Activated T-cell treated with anti-CD3 and anti-CD28 coated beads for 1 hour (primary cell): ENCODE data around the gene SHISA9.

Source experiments
- DNase-seq: peaks from one replicate; pipeline ENCODE4 v3.0.0-alpha.2; 2020; ENCODE audit warnings: low read depth

Gene SHISA9

GRCh38 chr16:13186813-13187212, 285.4 kb downstream of the SHISA9 start:
- DNase-seq: no peak

- no peak for DNase-seq
Measured at GRCh38 chr16:13189250-13189649, 287.9 kb downstream of the SHISA9 start.

- DNase-seq: no peak
Measured at GRCh38 chr16:13193721-13194120, 292.3 kb downstream of the SHISA9 start.

- no peak for DNase-seq
Measured at GRCh38 chr16:13194766-13195165, 293.4 kb downstream of the SHISA9 start.

DNA sequence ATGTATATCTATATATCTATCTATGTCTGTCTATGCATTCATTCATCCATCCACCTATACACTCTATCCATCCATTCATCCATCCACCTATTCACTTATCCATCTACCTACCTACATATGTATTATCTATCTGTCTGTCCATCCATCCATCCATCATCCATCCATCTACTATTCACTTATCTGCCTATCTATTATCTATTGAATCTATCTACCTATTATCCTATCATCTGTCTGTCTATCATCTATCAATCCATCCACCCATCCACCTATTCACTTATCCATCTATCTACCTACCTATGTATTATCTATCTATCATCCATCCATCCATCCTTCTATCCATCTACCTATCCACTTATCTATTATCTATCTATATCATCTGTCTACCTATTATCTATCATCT, 302.3 kb downstream of the SHISA9 start:
- no peak for DNase-seq

DNA sequence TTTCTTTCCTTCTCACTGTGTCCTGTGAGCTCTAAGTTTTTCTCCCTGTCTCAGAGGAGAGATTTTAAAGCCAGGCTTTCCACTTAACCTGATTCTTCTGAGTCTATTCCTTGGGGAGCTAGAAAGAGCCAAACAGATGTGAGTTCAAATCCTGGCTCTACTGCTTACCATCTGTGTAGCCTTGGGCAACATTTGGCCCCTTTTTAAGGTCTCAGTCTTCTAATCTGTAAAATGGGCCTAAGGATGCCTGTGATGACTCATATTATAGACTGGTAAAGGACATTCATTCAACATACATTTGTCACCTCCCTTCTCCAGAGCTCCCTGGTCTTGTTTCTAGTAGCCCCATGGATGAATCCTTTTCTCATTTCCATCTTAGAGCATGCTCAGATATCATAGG, 304.0 kb downstream of the SHISA9 start:
- no peak for DNase-seq

DNA sequence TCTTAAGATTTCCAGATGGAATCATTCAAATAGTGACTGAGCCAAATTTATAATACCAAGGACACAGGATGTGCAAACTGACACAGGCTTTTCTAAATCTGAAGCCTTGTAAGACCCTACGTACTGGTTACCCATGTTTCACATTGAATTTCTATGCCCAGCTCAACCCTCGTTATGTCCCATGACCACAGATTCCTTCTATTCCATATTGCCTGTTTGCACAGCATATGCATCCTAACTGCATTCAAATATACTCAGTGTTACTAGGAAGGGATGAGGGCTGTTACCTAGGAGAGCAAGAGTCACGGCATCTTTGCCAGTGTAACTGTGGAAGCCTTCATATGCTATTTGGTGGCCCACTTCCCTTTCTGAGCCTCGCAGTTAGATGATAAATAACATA, 305.2 kb downstream of the SHISA9 start:
- no peak for DNase-seq

DNA sequence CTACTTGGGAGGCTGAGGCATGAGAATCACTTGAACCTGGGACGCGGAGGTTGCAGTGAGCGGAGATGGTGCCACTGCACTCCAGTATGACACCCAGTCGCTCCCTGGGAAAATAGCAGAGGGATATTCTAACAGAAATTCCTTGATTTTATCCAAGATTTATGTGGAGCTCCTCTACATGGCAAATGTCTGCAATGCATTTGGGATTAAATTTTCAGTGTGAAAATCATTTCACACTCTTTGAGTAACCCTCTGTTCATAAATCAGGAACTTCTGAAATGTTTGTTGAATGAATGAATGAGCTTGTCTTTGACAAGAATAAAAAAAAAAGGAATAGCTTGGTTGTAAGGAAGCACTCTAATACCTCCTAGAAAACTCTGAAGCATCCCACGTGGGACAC, 305.8 kb downstream of the SHISA9 start:
- DNase-seq: no peak

GRCh38 chr16:13223666-13224065, 322.3 kb downstream of the SHISA9 start:
- no peak for DNase-seq

- no peak for DNase-seq
Measured at GRCh38 chr16:13229039-13229438, 327.6 kb downstream of the SHISA9 start.

DNA sequence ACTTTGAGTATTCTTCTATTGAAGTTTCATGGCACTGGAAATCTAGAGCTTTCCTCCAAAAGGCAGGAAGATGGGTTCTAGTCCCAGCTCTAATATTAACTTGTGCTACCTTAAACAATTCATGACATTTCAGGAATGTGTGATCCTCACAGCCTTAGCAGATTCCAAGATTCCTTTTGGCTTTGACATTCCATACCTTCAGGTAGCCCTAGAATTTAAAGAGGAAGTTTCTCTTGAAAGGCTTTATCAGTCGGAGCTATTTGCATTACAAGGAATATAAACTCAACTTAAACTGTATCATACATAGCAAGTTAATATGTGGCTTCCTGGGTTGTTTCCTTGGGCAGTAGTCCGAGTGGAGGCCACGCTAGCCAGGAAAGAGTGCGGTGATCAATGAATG, 330.0 kb downstream of the SHISA9 start:
- no peak for DNase-seq

DNA sequence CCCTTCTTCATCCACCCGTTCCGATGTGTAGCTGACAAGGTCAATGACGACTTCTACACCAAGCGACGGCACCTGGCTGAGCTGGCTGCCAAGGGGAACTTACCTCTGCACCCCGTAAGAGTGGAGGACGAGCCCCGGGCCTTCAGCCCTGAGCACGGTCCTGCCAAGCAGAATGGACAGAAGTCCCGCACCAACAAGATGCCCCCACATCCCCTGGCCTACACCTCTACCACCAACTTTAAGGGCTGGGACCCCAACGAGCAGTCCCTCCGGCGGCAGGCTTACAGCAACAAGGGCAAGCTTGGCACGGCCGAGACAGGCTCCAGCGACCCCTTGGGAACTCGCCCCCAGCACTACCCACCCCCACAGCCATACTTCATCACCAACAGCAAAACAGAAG, 333.6 kb downstream of the SHISA9 start:
- no peak for DNase-seq

DNA sequence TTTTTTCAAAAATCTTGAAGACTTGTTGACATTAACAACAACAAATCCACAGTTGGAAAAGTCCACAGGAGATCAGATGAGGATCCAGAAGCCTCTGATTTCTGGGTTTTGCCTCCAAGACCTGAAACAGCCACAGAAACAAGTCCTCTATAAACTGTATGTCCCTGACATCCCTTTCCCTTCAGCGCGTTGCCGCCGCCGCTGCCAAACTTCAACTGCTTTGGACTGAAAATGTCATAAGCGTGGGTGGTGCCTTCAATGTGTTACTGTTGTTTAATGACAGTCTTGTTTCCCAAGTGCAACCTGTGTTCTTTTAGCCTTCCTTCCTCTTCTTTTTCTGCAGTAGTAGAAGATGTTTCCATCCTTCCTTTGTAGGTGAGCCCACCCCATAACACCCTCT, 334.9 kb downstream of the SHISA9 start:
- DNase-seq: no peak

DNA sequence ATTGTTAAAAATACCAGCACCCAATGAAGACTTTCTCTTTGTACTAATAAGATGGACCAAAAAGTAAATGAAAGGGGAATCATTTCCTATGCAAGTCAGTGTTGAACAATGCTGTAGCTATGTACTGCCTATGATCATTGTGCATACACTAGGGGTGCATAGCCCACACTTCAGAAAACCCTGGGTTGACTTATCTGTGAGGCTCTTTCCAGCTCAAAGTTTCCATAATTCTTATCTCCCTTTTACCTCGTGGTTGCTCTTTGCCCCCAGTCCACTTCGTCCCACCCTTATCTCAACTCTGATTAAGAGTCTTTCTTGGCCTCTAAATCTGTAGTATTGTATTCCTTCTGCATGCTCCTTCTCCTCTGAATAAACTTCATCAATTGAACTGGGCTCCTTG, 336.8 kb downstream of the SHISA9 start:
- DNase-seq: no peak

DNA sequence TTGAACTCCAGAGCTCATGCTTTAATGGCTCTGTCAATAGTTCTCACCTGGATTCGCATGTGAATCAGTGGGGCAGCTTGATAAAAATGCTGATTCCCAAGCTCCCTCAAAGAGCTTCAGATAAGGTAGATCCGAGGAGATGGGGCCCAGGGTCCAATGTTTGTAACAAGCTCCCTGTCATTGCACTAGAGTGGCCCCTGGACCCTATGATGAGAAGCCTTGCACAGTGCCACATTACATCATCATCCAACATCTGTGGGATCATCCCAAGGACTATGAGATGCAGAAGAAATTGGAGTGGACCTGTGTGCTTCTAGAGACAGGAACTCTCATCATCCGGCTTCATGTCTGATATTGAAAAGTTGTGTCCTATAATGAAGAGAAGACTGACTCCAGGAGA, 340.8 kb downstream of the SHISA9 start:
- DNase-seq: no peak

- no peak for DNase-seq
Measured at GRCh38 chr16:13244770-13245169, 343.4 kb downstream of the SHISA9 start.

DNA sequence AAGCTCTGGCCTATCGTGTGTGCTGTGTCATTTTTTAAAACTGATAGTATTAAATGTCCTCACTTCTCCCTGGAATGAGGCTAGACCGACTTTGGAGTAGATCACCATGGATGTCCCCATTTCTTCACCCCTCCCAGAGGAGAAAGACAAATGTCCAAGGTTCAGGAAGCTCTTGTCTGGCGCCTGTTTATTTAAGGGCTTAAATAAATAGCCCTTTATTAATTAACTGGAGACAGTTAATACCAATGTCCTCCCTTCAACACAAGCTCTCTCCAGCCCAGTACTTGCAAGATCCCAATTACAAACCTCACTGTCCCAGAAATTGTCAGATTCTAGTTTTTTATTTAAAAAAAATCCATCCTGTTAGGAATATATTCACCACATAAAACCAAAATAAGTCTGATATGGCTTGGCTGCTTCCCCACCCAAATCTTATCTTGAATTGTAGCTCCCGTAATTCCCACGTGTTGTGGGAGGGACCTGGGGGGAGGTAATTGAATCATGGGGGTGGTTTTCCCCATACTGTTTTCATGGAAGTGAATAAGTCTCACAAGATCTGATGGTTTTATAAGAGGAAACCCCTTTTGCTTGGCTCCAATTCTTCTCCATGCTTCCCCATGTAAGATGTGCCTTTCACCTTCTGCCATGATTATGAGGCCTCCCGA, 344.4 kb downstream of the SHISA9 start:
- no peak for DNase-seq

GRCh38 chr16:13254998-13255614, 353.7 kb downstream of the SHISA9 start:
- DNase-seq: no peak

DNA sequence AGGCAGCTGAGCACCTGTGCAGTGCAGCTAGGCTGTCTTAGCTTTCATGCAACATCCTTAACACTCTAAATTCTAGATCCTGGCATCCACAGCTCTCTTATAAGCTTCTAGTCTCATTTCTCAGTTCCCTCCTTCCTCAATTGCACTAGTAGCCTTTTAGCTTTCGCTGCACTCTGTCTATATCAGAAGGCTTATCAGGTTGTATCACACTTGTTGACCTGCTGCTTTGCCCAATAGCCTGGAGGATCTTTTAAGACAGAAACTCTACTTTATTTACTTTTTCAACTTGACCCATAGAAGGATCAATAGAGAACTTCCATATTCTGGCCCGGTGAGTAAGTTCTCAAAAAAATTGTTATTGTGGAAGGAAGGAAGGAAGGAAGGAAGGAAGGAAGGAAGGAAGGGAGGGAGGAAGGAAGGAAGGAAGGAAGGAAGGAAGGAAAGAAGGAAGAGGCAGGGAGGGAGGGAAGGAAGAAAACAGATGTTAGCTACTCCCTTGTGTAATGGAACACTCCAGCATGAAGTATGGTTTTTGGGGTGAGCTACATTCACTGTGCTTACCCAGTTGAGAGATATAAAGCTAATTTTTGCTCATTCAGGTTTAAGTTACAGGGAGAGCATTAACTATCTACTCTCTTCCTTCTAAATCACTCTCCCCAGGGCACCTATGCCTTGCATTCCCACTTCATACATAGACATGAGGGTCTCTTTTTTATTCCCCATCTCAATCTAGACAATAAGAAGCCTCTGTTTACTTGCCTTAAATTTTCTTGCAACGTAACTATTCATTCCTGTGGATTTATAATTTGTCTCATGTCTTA, 361.1 kb downstream of the SHISA9 start:
- DNase-seq: no peak

DNA sequence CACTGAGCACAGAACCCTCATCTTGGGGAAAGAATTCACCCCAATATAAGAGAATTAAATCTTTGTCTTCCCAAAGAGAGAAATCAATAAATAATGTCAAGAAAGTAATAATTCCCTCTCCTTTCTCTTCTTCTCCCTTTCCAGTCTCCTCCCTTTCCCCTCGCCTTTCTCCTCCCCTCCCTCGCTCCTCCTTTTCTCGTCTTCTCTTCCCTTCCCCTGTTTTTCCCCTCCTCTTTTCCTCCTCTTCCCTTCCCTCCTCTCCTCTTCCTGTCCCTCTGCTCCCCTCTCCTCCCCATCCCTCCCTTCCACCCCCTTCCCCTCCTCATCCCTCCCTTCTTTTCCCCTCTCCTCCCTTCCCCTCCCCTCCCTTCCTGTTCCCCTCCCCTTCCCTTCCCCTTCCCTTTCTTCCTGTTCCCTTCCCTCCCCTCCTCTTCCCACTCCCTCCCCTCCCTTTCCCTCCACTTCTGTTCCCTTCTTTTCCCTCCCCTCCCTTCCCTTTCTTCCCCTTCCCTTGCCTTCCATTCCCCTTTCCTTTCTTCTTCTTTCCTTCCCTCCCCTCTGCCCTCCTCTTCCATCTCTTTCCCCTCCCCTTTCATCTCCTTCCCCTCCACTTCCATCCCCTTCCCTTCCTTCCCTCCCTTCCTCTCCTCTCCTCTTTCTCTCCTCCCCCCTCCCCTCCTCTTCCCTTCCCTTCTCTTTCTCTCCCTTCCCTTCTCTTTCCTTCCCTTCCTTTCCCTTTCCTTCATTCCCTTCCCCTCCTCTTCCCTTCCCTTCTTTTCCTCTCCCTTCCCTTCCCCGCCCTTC, 363.6 kb downstream of the SHISA9 start:
- no peak for DNase-seq

DNA sequence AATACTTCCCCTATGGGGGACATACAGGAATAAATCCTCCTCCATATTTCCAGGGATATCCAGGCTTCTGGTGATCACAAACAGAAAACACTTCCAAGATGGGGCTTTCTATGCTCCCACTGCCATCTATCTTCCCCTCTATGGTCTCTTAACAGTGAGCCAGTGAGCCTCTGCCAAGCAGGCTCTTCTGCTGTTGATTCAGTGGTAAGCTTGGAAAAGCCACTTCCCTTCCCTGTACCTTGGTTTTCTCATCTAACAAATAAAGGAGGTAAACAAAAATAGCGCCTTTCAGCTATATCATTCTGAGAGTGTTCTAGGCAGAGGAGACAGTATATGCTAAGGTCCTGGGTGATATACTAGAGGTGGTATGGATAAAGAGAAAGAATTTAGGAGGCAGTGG, 368.0 kb downstream of the SHISA9 start:
- DNase-seq: no peak

DNA sequence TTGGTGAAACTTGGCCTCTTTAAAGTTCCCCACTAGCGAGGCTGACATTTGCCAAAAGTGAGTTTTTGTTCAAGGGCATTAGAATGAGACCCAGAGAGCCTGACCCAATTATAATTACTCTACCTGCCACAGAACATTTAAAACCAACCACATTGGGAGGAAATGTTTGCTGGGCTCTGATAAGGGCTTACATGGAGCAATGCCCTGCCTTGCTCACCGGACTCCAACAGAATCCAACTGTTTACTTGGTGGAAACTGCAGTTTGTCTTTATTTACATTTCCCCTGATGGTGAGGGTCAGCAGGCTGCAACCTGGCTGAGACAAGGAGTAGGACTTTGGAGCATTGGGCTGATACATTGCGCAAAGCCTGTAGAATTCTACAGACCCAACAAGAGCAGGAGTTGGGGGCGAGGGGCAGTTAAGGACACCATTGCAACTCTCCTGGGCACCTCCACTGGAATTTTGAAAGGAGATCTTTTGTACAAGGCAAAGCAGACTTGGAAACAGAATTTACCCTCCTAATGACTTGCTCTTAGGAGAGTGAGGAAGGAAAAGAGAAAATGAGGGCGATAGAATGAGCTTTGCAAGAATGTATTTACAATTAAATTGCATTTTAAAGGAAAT, 368.6 kb downstream of the SHISA9 start:
- no peak for DNase-seq
